WTC11 (cell line): ENCODE results near the gene CPSF4.

Source experiments
- CREB1 ChIP-seq: sonication (generic); formaldehyde crosslinking; IDR thresholded peaks from 2 replicates; pipeline ENCODE4 v1.8.0; 2023; ENCODE audit warnings: mild to moderate bottlenecking, missing genetic modification reagents
- MYBL2 ChIP-seq: sonication (generic); formaldehyde crosslinking; IDR thresholded peaks from 2 replicates; pipeline ENCODE4 v1.8.1; 2023; ENCODE audit warnings: mild to moderate bottlenecking, moderate library complexity, missing genetic modification reagents
- NFE2L1 ChIP-seq: sonication (generic); formaldehyde crosslinking; IDR thresholded peaks from 2 replicates; pipeline ENCODE4 v1.8.1; 2023; ENCODE audit warnings: missing genetic modification reagents
- SMAD3 ChIP-seq: sonication (generic); formaldehyde crosslinking; IDR thresholded peaks from 2 replicates; pipeline ENCODE4 v1.8.0; 2022; ENCODE audit warnings: missing genetic modification reagents, mild to moderate bottlenecking, borderline replicate concordance
- ZNF121 ChIP-seq: sonication (generic); formaldehyde crosslinking; IDR thresholded peaks from 2 replicates; pipeline ENCODE4 v1.8.0; 2023; ENCODE audit warnings: missing genetic modification reagents
- ZNF416 ChIP-seq: fragments of 250-450 bp; sonication (Bioruptor Pico); IDR thresholded peaks from 2 replicates; pipeline ENCODE4 v1.9.0; 2021; ENCODE audit warnings: mild to moderate bottlenecking, inconsistent platforms
- ZNF423 ChIP-seq: fragments of 250-450 bp; sonication (Bioruptor Pico); IDR thresholded peaks from 2 replicates; pipeline ENCODE4 v2.1.2; 2022; ENCODE audit warnings: mild to moderate bottlenecking, moderate library complexity
- TF ChIP-seq, protein P1 (sequence below): fragments of 200-600 bp; IDR thresholded peaks from 2 replicates; pipeline ENCODE4 v1.8.0; 2022; ENCODE audit warnings: antibody characterized with exemption
- TF ChIP-seq, protein P2 (sequence below): sonication (generic); formaldehyde crosslinking; conservative IDR thresholded peaks from 2 replicates; pipeline ENCODE4 v1.8.1; 2022; ENCODE audit warnings: mild to moderate bottlenecking, missing genetic modification reagents
- TF ChIP-seq, protein P3 (sequence below): sonication (generic); formaldehyde crosslinking; IDR thresholded peaks from 2 replicates; pipeline ENCODE4 v1.8.1; 2023; ENCODE audit warnings: mild to moderate bottlenecking, missing genetic modification reagents
- TF ChIP-seq, protein P4 (sequence below): sonication (generic); formaldehyde crosslinking; IDR thresholded peaks from 2 replicates; pipeline ENCODE4 v1.8.1; 2023; ENCODE audit warnings: mild to moderate bottlenecking, missing genetic modification reagents, moderate library complexity
- TF ChIP-seq, protein P5 (sequence below): fragments of 250-450 bp; sonication (Bioruptor Pico); IDR thresholded peaks from 2 replicates; pipeline ENCODE4 v2.1.2; 2022; ENCODE audit warnings: mild to moderate bottlenecking, moderate library complexity
- TF ChIP-seq, protein P6 (sequence below): fragments of 250-450 bp; sonication (Bioruptor Pico); IDR thresholded peaks from 2 replicates; pipeline ENCODE4 v1.9.0; 2021; ENCODE audit warnings: mild to moderate bottlenecking

DNA sequence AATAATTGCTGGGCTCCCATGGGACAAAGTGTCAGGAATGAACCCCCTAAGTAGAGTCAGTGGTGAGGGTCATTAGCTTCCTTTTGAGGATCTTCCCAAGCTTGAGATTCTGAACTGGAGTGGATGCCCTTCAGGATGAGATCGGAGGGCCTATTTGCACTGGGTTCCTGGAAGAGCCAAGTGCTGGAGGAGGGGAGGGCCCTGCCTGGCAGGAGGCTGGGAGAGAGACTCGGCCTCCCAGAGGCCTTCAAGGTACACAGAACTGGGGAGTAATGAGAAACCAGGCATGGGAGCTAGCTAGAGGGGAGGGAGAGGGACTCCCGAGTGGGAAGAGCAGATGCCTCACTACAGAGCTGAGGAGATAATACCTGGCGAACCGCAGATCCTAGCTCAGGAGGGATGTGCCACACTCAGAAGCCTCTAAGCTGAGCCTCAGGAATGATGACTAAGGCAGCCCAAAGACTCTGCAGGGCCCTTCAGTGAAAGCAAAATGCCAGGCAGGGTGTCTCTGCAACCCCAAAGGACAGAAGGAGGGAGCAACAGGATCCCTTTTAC lies 39.8 kb upstream of the CPSF4 start:
- TF ChIP-seq, protein P1, sequence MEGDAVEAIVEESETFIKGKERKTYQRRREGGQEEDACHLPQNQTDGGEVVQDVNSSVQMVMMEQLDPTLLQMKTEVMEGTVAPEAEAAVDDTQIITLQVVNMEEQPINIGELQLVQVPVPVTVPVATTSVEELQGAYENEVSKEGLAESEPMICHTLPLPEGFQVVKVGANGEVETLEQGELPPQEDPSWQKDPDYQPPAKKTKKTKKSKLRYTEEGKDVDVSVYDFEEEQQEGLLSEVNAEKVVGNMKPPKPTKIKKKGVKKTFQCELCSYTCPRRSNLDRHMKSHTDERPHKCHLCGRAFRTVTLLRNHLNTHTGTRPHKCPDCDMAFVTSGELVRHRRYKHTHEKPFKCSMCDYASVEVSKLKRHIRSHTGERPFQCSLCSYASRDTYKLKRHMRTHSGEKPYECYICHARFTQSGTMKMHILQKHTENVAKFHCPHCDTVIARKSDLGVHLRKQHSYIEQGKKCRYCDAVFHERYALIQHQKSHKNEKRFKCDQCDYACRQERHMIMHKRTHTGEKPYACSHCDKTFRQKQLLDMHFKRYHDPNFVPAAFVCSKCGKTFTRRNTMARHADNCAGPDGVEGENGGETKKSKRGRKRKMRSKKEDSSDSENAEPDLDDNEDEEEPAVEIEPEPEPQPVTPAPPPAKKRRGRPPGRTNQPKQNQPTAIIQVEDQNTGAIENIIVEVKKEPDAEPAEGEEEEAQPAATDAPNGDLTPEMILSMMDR: no peak
- TF ChIP-seq ZNF423 (CRISPR knock-in tag): no peak
- no peak for TF ChIP-seq CREB1
- no peak for TF ChIP-seq MYBL2 (CRISPR knock-in tag)
- no peak for TF ChIP-seq ZNF121 (CRISPR knock-in tag)
- no peak for TF ChIP-seq ZNF416 (CRISPR knock-in tag)
- TF ChIP-seq, protein P2, sequence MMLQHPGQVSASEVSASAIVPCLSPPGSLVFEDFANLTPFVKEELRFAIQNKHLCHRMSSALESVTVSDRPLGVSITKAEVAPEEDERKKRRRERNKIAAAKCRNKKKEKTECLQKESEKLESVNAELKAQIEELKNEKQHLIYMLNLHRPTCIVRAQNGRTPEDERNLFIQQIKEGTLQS (CRISPR knock-in tag): no peak
- TF ChIP-seq, protein P3, sequence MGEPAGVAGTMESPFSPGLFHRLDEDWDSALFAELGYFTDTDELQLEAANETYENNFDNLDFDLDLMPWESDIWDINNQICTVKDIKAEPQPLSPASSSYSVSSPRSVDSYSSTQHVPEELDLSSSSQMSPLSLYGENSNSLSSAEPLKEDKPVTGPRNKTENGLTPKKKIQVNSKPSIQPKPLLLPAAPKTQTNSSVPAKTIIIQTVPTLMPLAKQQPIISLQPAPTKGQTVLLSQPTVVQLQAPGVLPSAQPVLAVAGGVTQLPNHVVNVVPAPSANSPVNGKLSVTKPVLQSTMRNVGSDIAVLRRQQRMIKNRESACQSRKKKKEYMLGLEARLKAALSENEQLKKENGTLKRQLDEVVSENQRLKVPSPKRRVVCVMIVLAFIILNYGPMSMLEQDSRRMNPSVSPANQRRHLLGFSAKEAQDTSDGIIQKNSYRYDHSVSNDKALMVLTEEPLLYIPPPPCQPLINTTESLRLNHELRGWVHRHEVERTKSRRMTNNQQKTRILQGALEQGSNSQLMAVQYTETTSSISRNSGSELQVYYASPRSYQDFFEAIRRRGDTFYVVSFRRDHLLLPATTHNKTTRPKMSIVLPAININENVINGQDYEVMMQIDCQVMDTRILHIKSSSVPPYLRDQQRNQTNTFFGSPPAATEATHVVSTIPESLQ: no peak
- TF ChIP-seq, protein P4, sequence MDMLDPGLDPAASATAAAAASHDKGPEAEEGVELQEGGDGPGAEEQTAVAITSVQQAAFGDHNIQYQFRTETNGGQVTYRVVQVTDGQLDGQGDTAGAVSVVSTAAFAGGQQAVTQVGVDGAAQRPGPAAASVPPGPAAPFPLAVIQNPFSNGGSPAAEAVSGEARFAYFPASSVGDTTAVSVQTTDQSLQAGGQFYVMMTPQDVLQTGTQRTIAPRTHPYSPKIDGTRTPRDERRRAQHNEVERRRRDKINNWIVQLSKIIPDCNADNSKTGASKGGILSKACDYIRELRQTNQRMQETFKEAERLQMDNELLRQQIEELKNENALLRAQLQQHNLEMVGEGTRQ (CRISPR knock-in tag): no peak
- TF ChIP-seq NFE2L1 (CRISPR knock-in tag): no peak
- TF ChIP-seq, protein P5, sequence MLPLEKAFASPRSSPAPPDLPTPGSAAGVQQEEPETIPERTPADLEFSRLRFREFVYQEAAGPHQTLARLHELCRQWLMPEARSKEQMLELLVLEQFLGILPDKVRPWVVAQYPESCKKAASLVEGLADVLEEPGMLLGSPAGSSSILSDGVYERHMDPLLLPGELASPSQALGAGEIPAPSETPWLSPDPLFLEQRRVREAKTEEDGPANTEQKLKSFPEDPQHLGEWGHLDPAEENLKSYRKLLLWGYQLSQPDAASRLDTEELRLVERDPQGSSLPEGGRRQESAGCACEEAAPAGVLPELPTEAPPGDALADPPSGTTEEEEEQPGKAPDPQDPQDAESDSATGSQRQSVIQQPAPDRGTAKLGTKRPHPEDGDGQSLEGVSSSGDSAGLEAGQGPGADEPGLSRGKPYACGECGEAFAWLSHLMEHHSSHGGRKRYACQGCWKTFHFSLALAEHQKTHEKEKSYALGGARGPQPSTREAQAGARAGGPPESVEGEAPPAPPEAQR (CRISPR knock-in tag): no peak
- TF ChIP-seq SMAD3 (CRISPR knock-in tag): no peak
- TF ChIP-seq, protein P6, sequence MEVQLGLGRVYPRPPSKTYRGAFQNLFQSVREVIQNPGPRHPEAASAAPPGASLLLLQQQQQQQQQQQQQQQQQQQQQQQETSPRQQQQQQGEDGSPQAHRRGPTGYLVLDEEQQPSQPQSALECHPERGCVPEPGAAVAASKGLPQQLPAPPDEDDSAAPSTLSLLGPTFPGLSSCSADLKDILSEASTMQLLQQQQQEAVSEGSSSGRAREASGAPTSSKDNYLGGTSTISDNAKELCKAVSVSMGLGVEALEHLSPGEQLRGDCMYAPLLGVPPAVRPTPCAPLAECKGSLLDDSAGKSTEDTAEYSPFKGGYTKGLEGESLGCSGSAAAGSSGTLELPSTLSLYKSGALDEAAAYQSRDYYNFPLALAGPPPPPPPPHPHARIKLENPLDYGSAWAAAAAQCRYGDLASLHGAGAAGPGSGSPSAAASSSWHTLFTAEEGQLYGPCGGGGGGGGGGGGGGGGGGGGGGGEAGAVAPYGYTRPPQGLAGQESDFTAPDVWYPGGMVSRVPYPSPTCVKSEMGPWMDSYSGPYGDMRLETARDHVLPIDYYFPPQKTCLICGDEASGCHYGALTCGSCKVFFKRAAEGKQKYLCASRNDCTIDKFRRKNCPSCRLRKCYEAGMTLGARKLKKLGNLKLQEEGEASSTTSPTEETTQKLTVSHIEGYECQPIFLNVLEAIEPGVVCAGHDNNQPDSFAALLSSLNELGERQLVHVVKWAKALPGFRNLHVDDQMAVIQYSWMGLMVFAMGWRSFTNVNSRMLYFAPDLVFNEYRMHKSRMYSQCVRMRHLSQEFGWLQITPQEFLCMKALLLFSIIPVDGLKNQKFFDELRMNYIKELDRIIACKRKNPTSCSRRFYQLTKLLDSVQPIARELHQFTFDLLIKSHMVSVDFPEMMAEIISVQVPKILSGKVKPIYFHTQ (CRISPR knock-in tag): no peak
